Measurements from ENCODE around the gene PSMA6. TPM values are rescaled to one million over a fixed set of nuclear protein-coding genes. Genes with fewer than 3 reads are reported as not detected.

PSMA6 gene
- total and polyA plus RNA-seq, 2 of the 13 experiments (the other 11 are each of a cell fraction or from before 2014, with no cell fraction given) = 525 to 1,109 TPM

- TF ChIP-seq TERF1 (CRISPR knock-in tag; IDR thresholded peaks at IDR 0.05) (no peak), ZNF552 (CRISPR knock-in tag; IDR thresholded peaks at IDR 0.05; ENCODE audit: borderline replicate concordance) (peak; percentile 97), ZBTB20 (CRISPR knock-in tag; IDR thresholded peaks at IDR 0.05; ENCODE audit: borderline replicate concordance, low read depth) (peak; percentile 99), ZNF816 (CRISPR knock-in tag; IDR thresholded peaks at IDR 0.05; ENCODE audit: borderline replicate concordance) (no peak), HCFC1 (IDR thresholded peaks at IDR 0.05; ENCODE audit: low read depth, low read length) (peak; percentile 52), GZF1 (CRISPR knock-in tag; IDR thresholded peaks at IDR 0.05) (peak; percentile 94), ZNF335 (CRISPR knock-in tag; IDR thresholded peaks at IDR 0.05) (peak; percentile 94), MTF1 (CRISPR knock-in tag; IDR thresholded peaks at IDR 0.05) (peak; percentile 84), RERE (CRISPR knock-in tag; IDR thresholded peaks at IDR 0.05; ENCODE audit: low read depth) (peak; percentile 92), CEBPG (CRISPR knock-in tag; IDR thresholded peaks at IDR 0.05) (peak; percentile 88), ZNF607 (CRISPR knock-in tag; IDR thresholded peaks at IDR 0.05; ENCODE audit: borderline replicate concordance) (no peak), POGZ (CRISPR knock-in tag; IDR thresholded peaks at IDR 0.05) (peak; percentile 99), PLSCR1 (CRISPR knock-in tag; IDR thresholded peaks at IDR 0.05; ENCODE audit: borderline replicate concordance) (no peak), DNMT1 (CRISPR knock-in tag; IDR thresholded peaks at IDR 0.05) (peak; percentile 100), ZNF547 (CRISPR knock-in tag; IDR thresholded peaks at IDR 0.05) (peak; percentile 98; the same call in 1 of the 2 replicates), GTF3A (CRISPR knock-in tag; conservative IDR thresholded peaks at IDR 0.05) (peak; percentile 100), DBP (CRISPR knock-in tag; IDR thresholded peaks at IDR 0.05; ENCODE audit: not compliant biosample characterization) (peak; percentile 97)
These were observed 44.5 kb downstream of the PSMA6 start (continued) for GRCh38 chr14:35336494-35337268.
